ENCODE measurements around the gene LPCAT1. TPM values are rescaled to one million over a fixed set of nuclear protein-coding genes. Genes with fewer than 3 reads are reported as not detected.
"Not testable (repeated sequence)": the region's sequence is repeated elsewhere in the genome, so short reads cannot be mapped to it uniquely, and the experiment has no call there.

The LPCAT1 gene
- total RNA-seq, 1 donor from 2014 or later = 41.9 TPM

DNA sequence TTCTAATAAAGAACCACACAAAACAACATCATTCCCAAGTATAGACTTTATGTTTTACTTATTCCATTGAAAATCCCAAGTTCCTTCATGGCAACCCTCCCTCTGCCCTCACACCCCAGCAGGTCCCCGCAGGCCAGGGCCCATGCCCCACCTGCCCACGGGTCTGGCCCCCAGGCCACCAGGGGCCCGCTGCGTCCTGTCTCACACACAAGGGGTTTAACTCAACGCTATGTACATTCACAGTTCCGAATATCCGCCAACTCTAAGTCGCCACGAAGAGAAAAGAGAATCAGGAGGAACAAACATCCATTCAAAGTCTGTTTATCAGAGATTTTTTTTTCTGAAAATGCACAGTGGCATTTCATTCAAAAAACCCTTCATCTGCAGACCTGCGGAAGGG is 62.4 kb downstream of the LPCAT1 start:
- TF ChIP-seq, protein P1, sequence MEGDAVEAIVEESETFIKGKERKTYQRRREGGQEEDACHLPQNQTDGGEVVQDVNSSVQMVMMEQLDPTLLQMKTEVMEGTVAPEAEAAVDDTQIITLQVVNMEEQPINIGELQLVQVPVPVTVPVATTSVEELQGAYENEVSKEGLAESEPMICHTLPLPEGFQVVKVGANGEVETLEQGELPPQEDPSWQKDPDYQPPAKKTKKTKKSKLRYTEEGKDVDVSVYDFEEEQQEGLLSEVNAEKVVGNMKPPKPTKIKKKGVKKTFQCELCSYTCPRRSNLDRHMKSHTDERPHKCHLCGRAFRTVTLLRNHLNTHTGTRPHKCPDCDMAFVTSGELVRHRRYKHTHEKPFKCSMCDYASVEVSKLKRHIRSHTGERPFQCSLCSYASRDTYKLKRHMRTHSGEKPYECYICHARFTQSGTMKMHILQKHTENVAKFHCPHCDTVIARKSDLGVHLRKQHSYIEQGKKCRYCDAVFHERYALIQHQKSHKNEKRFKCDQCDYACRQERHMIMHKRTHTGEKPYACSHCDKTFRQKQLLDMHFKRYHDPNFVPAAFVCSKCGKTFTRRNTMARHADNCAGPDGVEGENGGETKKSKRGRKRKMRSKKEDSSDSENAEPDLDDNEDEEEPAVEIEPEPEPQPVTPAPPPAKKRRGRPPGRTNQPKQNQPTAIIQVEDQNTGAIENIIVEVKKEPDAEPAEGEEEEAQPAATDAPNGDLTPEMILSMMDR (IDR thresholded peaks at IDR 0.05; ENCODE audit: insufficient read depth, low read depth, low read length) = no peak
- TF ChIP-seq EZH2 (IDR thresholded peaks at IDR 0.05; ENCODE audit: insufficient read depth, low read length) = no peak
- no peak for FAIRE-seq
- Histone ChIP-seq H3K4me1 (ENCODE audit: insufficient read depth, low read length) (no peaks in the 10 kb centered on the region), H3K9me3 (ENCODE audit: insufficient read depth, low read depth, low read length) (peaks cover 17% of the 10 kb centered on the region), H3K27me3 (ENCODE audit: insufficient read depth, low read length) (no peaks in the 10 kb centered on the region), H4K20me1 (ENCODE audit: insufficient read depth, low read length) (peaks cover 11% of the 10 kb centered on the region), H3K36me3 (ENCODE audit: insufficient read depth, low read length) (peaks cover 13% of the 10 kb centered on the region), H3K4me2 (ENCODE audit: low read length) (no peak overlapping the region), H3K4me3 (ENCODE audit: insufficient read depth, low read depth, low read length) (no peak overlapping the region), H3K79me2 (ENCODE audit: insufficient read depth, low read length) (no peaks in the 10 kb centered on the region), H3K9ac (ENCODE audit: low read length) (no peak overlapping the region), H2AFZ (ENCODE audit: low read depth, low read length) (no peak overlapping the region), H3K27ac (ENCODE audit: low read depth, low read length) (no peak overlapping the region)
- peaks cover 46% of the 10 kb centered on the region for H3K36me3 Mint-ChIP-seq (ENCODE audit: low read depth, unreplicated experiment)
- no peak overlapping the region for H3K4me3 Mint-ChIP-seq (ENCODE audit: unreplicated experiment)
- no peak for DNase-seq (ENCODE audit: low read depth)
- no peaks in the 10 kb centered on the region for H3K4me1 Mint-ChIP-seq (ENCODE audit: low read depth, unreplicated experiment)
- H3K27ac Mint-ChIP-seq (ENCODE audit: unreplicated experiment) = no peak overlapping the region
- peaks cover 13% of the 10 kb centered on the region for H3K9me3 Mint-ChIP-seq (ENCODE audit: unreplicated experiment)
- no peaks in the 10 kb centered on the region for H3K27me3 Mint-ChIP-seq (ENCODE audit: low read depth, unreplicated experiment)

DNA sequence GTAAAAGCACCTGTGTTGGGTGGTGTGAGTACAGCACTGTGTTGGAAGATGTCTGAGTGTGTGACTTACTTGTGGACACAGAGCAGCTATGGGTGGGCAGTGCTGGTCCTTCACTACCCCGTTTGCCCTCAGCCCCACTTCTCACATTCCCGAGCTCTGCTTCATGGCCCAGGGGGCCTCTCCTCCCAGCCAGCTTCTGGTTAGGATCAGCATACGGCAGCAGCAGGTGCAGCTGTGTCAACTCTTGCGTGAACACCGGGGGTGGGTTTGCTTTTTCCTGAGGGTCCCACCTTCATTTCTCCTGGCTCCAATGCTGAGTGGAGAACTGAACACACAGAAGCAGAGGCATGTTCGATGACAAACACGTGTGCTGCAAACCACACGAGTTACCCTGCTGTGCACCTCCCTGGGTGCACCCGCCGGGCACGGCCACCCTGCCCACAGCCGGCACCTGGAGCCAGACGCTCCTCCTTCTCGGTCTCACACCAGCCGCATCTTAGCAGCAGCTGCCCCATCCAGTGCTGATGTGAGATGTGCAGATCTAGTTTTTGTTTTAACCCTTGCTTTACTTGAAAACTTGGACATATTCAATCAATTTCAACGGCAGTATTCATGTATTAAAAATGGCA is 63.6 kb downstream of the LPCAT1 start:
- Histone ChIP-seq H3K4me2 (ENCODE audit: low read length) (no peak overlapping the region), H3K4me3 (ENCODE audit: insufficient read depth, low read depth, low read length) (no peak overlapping the region), H3K4me1 (ENCODE audit: insufficient read depth, low read length) (no peaks in the 10 kb centered on the region), H2AFZ (ENCODE audit: low read depth, low read length) (no peak overlapping the region), H3K9ac (ENCODE audit: low read length) (no peak overlapping the region), H3K36me3 (ENCODE audit: insufficient read depth, low read length) (peaks cover 13% of the 10 kb centered on the region), H3K27ac (ENCODE audit: low read depth, low read length) (no peak overlapping the region), H3K9me3 (ENCODE audit: insufficient read depth, low read depth, low read length) (peaks cover 21% of the 10 kb centered on the region), H3K27me3 (ENCODE audit: insufficient read depth, low read length) (no peaks in the 10 kb centered on the region), H4K20me1 (ENCODE audit: insufficient read depth, low read length) (peaks cover 9% of the 10 kb centered on the region), H3K79me2 (ENCODE audit: insufficient read depth, low read length) (no peaks in the 10 kb centered on the region)
- Mint-ChIP-seq H3K27ac (ENCODE audit: unreplicated experiment) (no peak overlapping the region), H3K9me3 (ENCODE audit: unreplicated experiment) (peaks cover 18% of the 10 kb centered on the region), H3K4me1 (ENCODE audit: low read depth, unreplicated experiment) (no peaks in the 10 kb centered on the region), H3K27me3 (ENCODE audit: low read depth, unreplicated experiment) (no peaks in the 10 kb centered on the region), H3K4me3 (ENCODE audit: unreplicated experiment) (no peak overlapping the region), H3K36me3 (ENCODE audit: low read depth, unreplicated experiment) (peaks cover 45% of the 10 kb centered on the region)
- FAIRE-seq (no peak), DNase-seq (ENCODE audit: low read depth) (no peak)
- TF ChIP-seq, protein P1 (IDR thresholded peaks at IDR 0.05; ENCODE audit: insufficient read depth, low read depth, low read length) = no peak
- no peak for TF ChIP-seq EZH2 (IDR thresholded peaks at IDR 0.05; ENCODE audit: insufficient read depth, low read length)

DNA sequence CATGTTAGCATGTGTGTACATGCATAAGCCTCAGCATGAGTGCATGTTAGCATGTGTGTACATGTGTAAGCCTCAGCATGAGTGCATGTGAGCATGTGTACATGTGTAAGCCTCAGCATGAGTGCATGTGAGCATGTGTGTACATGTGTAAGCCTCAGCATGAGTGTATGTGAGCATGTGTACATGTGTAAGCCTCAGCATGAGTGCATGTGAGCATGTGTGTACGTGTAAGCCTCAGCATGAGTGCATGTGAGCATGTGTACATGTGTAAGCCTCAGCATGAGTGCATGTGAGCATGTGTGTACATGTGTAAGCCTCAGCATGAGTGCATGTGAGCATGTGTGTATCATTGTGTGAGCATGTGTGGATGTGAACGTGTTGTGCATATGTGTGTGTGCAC is 64.3 kb downstream of the LPCAT1 start:
- not testable (repeated sequence) for FAIRE-seq; H3K79me2 ChIP-seq (ENCODE audit: insufficient read depth, low read length); H3K4me2 ChIP-seq (ENCODE audit: low read length); H3K4me3 Mint-ChIP-seq (ENCODE audit: unreplicated experiment); DNase-seq (ENCODE audit: low read depth); H3K27me3 Mint-ChIP-seq (ENCODE audit: low read depth, unreplicated experiment); H2AFZ ChIP-seq (ENCODE audit: low read depth, low read length); H3K4me3 ChIP-seq (ENCODE audit: insufficient read depth, low read depth, low read length); H3K27ac ChIP-seq (ENCODE audit: low read depth, low read length); H3K27ac Mint-ChIP-seq (ENCODE audit: unreplicated experiment); H3K4me1 ChIP-seq (ENCODE audit: insufficient read depth, low read length); H4K20me1 ChIP-seq (ENCODE audit: insufficient read depth, low read length); H3K27me3 ChIP-seq (ENCODE audit: insufficient read depth, low read length); H3K9ac ChIP-seq (ENCODE audit: low read length); H3K4me1 Mint-ChIP-seq (ENCODE audit: low read depth, unreplicated experiment)
- Mint-ChIP-seq H3K9me3 (ENCODE audit: unreplicated experiment) (peaks cover 21% of the 10 kb centered on the region), H3K36me3 (ENCODE audit: low read depth, unreplicated experiment) (peaks cover 42% of the 10 kb centered on the region)
- Histone ChIP-seq H3K9me3 (ENCODE audit: insufficient read depth, low read depth, low read length) (peaks cover 24% of the 10 kb centered on the region), H3K36me3 (ENCODE audit: insufficient read depth, low read length) (peaks cover 11% of the 10 kb centered on the region)

DNA sequence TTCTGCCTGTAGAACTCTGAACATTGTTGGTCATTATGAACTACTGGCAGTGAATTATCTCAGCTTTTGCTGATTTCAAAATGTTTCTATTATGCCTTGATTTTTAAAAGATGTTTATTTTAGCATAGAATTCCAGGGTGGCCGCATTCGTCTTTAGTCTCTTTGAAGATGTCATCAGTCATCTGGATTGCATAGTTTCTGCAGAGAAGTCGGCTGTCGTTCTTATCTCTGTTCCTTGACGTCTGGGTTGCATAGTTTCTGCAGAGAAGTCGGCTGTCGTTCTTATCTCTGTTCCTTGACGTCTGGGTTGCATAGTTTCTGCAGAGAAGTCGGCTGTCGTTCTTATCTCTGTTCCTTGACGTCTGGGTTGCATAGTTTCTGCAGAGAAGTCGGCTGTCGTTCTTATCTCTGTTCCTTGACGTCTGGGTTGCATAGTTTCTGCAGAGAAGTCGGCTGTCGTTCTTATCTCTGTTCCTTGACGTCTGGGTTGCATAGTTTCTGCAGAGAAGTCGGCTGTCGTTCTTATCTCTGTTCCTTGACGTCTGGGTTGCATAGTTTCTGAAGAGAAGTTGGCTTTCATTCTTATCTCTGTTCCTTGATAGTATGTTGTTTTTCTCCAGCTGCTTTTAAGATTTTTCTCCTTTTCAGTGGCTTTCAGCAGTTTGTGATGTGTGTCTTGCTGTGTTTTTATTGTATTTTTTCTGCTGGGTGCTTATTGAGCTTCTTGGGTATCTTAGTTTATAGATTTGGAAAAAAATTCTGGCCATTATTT is 67.5 kb downstream of the LPCAT1 start:
- not testable (repeated sequence) for H2AFZ ChIP-seq (ENCODE audit: low read depth, low read length); H3K4me1 ChIP-seq (ENCODE audit: insufficient read depth, low read length); H3K27me3 ChIP-seq (ENCODE audit: insufficient read depth, low read length); H3K4me1 Mint-ChIP-seq (ENCODE audit: low read depth, unreplicated experiment); H3K4me3 Mint-ChIP-seq (ENCODE audit: unreplicated experiment); H3K27ac ChIP-seq (ENCODE audit: low read depth, low read length); H3K79me2 ChIP-seq (ENCODE audit: insufficient read depth, low read length); DNase-seq (ENCODE audit: low read depth); FAIRE-seq; H4K20me1 ChIP-seq (ENCODE audit: insufficient read depth, low read length); H3K36me3 ChIP-seq (ENCODE audit: insufficient read depth, low read length); H3K9ac ChIP-seq (ENCODE audit: low read length); H3K4me3 ChIP-seq (ENCODE audit: insufficient read depth, low read depth, low read length); H3K4me2 ChIP-seq (ENCODE audit: low read length); H3K27ac Mint-ChIP-seq (ENCODE audit: unreplicated experiment)
- peaks cover 32% of the 10 kb centered on the region for H3K9me3 ChIP-seq (ENCODE audit: insufficient read depth, low read depth, low read length)
- H3K9me3 Mint-ChIP-seq (ENCODE audit: unreplicated experiment) = peaks cover 43% of the 10 kb centered on the region
- H3K36me3 Mint-ChIP-seq (ENCODE audit: low read depth, unreplicated experiment) = peaks cover 33% of the 10 kb centered on the region
- H3K27me3 Mint-ChIP-seq (ENCODE audit: low read depth, unreplicated experiment) = peaks cover 17% of the 10 kb centered on the region
